Tibial artery (tissue), 4 donors: ENCODE results near the gene SLU7.

ENCODE experiments used
- DNase-seq, 2 donors: peaks; one replicate each; pipeline ENCODE4 v3.0.0-alpha.2; 2019
- H3K27ac ChIP-seq, 2 donors: fragments of 200-600 bp; sonication (generic) in 1 of 2; 1 replicate in 1 of 2; 2 replicates in 1 of 2; pipeline ENCODE4 v1.5.1; 2018 to 2019; ENCODE audit warnings: mild to moderate bottlenecking in 1 of 2
- H3K27me3 ChIP-seq, 2 donors: fragments of 200-600 bp; sonication (generic) in 1 of 2; one replicate each; pipeline versions ENCODE4 v1.5.1 to v1.6.0; 2016 to 2019
- H3K36me3 ChIP-seq, 3 donors: fragments of 200-600 bp; sonication (generic) in 2 of 3; one replicate each; pipeline ENCODE4 v1.5.1; 2016 to 2019; ENCODE audit warnings: mild to moderate bottlenecking in 2 of 3
- H3K4me1 ChIP-seq, 4 donors: fragments of 200-600 bp; sonication (generic) in 2 of 4; 1 replicate in 3 of 4; 2 replicates in 1 of 4; pipeline ENCODE4 v1.5.1; 2016 to 2019
- H3K4me3 ChIP-seq, 2 donors: fragments of 200-600 bp; sonication (generic) in 1 of 2; 1 replicate in 1 of 2; 2 replicates in 1 of 2; pipeline ENCODE4 v1.5.1; 2018 to 2019; ENCODE audit warnings: mild to moderate bottlenecking in 2 of 2
- H3K9me3 ChIP-seq, 3 donors: fragments of 200-600 bp; sonication (generic) in 1 of 3; one replicate each; pipeline ENCODE4 v1.5.1; 2016 to 2019
- CTCF ChIP-seq, 2 experiments: fragments of 200-600 bp in 1 of 2; fragments of 450-650 bp in 1 of 2; IDR thresholded peaks; one replicate each; pipeline ENCODE4 v1.5.1; 2017 to 2019; ENCODE audit warnings: antibody characterized with exemption in 2 of 2, mild to moderate bottlenecking in 1 of 2, moderate library complexity in 1 of 2
- intact Hi-C: fragments of 100-400 bp; cut with DNase I; formaldehyde crosslinking; loops from one replicate; pipeline ENCODE4 v1.15.0; 2023; ENCODE audit warnings: low total_unique reads

The SLU7 gene

GRCh38 chr5:160369990-160370712, 48.7 kb downstream of the SLU7 start, which contains the start of gene C1QTNF2:
Gene C1QTNF2 (minus strand): TSS chr5:160370626. CDS start chr5:160355011, 15,615 bp downstream.
- Histone ChIP-seq H3K27ac (peak within 1 kb of the TSS; percentile 70 to 74), H3K27me3 (no peaks in the 10 kb centered on the region), H3K4me1 (peaks cover 0 to 10% (median 2%) of the 10 kb centered on the region in 4 donors), H3K9me3 (no peaks in the 10 kb centered on the region), H3K4me3 (peak within 1 kb of the TSS; percentile 70 to 74), H3K36me3 (no peaks in the 10 kb centered on the region)
- peak; percentile 50 to 76 for DNase-seq
- TF ChIP-seq CTCF (IDR thresholded peaks at IDR 0.05), result no peak
- intact Hi-C loops, result no loop called here

DNA sequence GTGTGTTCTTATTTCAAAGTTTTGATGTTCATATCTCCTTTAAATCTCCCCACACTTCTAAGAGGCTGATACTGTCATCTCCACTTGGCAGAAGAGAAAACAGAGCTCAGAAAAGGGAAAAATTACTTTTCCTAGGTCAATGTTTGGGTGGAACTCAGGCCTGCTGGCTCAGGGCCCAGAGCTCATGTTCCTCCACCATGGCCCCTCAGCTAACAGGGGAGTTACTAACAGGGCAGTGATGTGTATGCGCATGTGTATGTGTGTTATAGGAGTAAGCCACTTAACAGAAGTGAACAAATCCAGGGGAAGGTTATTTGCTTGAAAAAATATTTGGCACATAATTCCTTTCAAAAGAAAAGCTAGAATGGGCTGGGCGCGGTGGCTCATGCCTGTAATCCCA, 51.0 kb downstream of the SLU7 start:
- no peak for TF ChIP-seq CTCF (IDR thresholded peaks at IDR 0.05)
- H3K27me3 ChIP-seq, result no peaks in the 10 kb centered on the region
- intact Hi-C loops, result no loop called here
- peaks cover 0 to 21% (median 11%) of the 10 kb centered on the region in 4 donors for H3K4me1 ChIP-seq
- DNase-seq, result no peak
- no peak overlapping the region for H3K27ac ChIP-seq
- no peak overlapping the region for H3K4me3 ChIP-seq
- no peaks in the 10 kb centered on the region for H3K36me3 ChIP-seq
- no peaks in the 10 kb centered on the region for H3K9me3 ChIP-seq

DNA sequence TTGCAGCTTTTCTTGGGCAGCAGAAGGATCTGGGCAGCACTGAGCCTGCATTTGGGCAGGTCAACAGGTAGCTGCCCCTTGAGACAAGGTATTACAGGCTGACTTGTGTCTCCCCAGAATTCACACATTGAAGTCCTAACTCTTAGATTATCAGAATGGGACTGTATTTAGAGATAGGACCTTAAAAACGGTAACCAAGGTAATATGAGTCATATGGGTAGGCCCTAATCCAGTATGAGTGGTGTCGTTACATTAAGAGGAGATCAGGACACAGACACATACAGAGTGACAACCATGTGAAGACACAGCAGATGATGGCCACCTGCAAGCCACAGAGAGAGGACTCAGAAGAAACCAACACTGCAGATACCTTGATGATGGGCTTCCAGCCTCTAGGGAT, 51.6 kb downstream of the SLU7 start:
- Histone ChIP-seq H3K36me3 (no peaks in the 10 kb centered on the region), H3K4me1 (peaks cover 0 to 27% (median 15%) of the 10 kb centered on the region in 4 donors), H3K4me3 (no peak overlapping the region), H3K27me3 (no peaks in the 10 kb centered on the region), H3K27ac (no peak overlapping the region), H3K9me3 (no peaks in the 10 kb centered on the region)
- intact Hi-C loops, result no loop called here
- no peak for TF ChIP-seq CTCF (IDR thresholded peaks at IDR 0.05)
- no peak for DNase-seq

DNA sequence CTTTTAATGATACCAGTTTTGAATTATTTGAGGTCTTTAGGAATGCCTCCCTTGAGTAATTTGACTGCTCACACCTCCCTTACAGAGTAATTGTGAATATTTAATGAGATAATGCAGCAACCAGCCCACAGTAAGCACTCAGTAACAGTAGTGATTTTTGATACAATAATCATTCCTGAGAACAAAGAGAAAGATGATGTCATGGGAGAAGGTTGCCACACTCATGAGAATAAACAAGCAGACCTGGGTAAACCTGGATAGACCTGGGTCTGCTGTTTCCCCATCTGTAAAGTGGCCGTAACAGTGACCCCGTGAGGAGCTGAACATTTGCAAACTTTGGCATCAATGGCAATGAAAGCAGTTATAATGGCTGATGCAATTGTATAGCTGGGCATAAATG, 52.7 kb downstream of the SLU7 start:
- Histone ChIP-seq H3K4me3 (no peak overlapping the region), H3K36me3 (no peaks in the 10 kb centered on the region), H3K9me3 (no peaks in the 10 kb centered on the region), H3K27ac (no peak overlapping the region), H3K27me3 (no peaks in the 10 kb centered on the region), H3K4me1 (peaks cover 0 to 34% (median 18%) of the 10 kb centered on the region in 4 donors)
- intact Hi-C loops, result no loop called here
- DNase-seq, result no peak
- TF ChIP-seq CTCF (IDR thresholded peaks at IDR 0.05), result no peak

DNA sequence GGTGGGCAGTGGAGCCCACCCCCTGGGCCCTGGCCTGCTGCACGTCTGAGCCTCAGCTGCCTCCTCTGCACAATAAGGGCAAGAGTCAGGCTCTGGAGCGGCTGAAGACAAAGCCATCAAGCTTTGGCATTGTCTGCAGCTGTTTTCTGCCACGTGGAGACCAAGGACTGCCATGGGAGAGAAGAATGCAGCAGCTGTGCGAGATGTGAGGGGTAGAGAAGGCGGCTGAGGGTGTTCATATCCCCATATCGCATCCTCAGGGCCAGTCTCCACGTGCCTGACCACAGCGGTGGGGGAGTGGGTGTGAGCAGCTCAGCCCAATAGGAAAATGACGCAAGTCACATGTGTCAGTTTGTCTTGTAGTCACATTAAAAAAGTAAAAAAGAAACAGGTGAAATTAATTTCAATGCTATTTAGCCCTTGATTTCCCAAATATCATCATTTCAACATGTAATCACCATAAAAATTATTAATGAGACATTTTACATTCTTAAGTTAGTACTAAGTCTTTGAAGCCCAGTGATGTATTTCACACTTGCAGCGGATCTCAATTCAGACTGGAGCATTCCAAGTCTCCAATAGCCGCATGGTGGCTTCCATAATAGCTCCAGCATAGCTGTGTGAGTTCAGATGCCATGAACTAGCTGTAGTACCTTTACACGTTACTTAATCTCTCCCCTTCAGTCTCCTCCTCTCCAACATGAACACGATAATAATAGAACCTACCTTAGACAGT, 55.1 kb downstream of the SLU7 start:
- no peaks in the 10 kb centered on the region for H3K27me3 ChIP-seq
- peak overlapping the region; percentile 77 for H3K27ac ChIP-seq
- no peaks in the 10 kb centered on the region for H3K36me3 ChIP-seq
- intact Hi-C loops, result no loop called here
- no peak for TF ChIP-seq CTCF (IDR thresholded peaks at IDR 0.05)
- H3K9me3 ChIP-seq, result no peaks in the 10 kb centered on the region
- H3K4me1 ChIP-seq, result peaks cover 0 to 46% (median 32%) of the 10 kb centered on the region in 4 donors
- H3K4me3 ChIP-seq, result no peak overlapping the region
- DNase-seq, result no peak
